GM12801 (cell line): ENCODE data around the gene ST14.

ENCODE experiments used
- CTCF ChIP-seq: IDR thresholded peaks from one replicate; pipeline ENCODE4 v1.5.1; 2011; ENCODE audit warnings: control low read depth; ENCODE audit not compliant: insufficient read length; ENCODE audit errors: extremely low read depth

ST14 gene

GRCh38 chr11:130178441-130179339 is 19.1 kb downstream of the ST14 start:
- TF ChIP-seq CTCF = no peak

GRCh38 chr11:130179396-130180306 is 20.1 kb downstream of the ST14 start:
- TF ChIP-seq CTCF = no peak

GRCh38 chr11:130180491-130180890 is 20.9 kb downstream of the ST14 start:
- TF ChIP-seq CTCF = no peak

GRCh38 chr11:130180896-130181294 is 21.3 kb downstream of the ST14 start:
- no peak for TF ChIP-seq CTCF

- no peak for TF ChIP-seq CTCF
Observed at GRCh38 chr11:130181295-130182272, 22.0 kb downstream of the ST14 start.

GRCh38 chr11:130183878-130184610 is 24.5 kb downstream of the ST14 start:
- TF ChIP-seq CTCF = no peak
